Ascending aorta (tissue), 2 donors: Measurements from ENCODE around the gene ORAI1. TPM values are rescaled to one million over a fixed set of nuclear protein-coding genes. Genes with fewer than 3 reads are reported as not detected.
"Not testable (repeated sequence)": the region's sequence is repeated elsewhere in the genome, so short reads cannot be mapped to it uniquely, and the experiment has no call there.

Source experiments
- DNase-seq, 2 donors: peaks; one replicate each; pipeline ENCODE4 v3.0.0-alpha.2; 2019; ENCODE audit warnings: low spot score in 2 of 2
- H3K27ac ChIP-seq, 2 donors: fragments of 200-600 bp; sonication (generic); one replicate each; pipeline ENCODE4 v1.5.1; 2016 to 2017; ENCODE audit warnings: mild to moderate bottlenecking in 1 of 2
- H3K27me3 ChIP-seq: fragments of 200-600 bp; sonication (generic); one replicate; pipeline ENCODE4 v1.5.1; 2017
- H3K36me3 ChIP-seq, 2 donors: fragments of 200-600 bp; sonication (generic); one replicate each; pipeline ENCODE4 v1.5.1; 2016
- H3K4me1 ChIP-seq, 2 donors: fragments of 200-600 bp; sonication (generic); one replicate each; pipeline ENCODE4 v1.5.1; 2016 to 2017; ENCODE audit warnings: mild to moderate bottlenecking in 1 of 2
- H3K4me3 ChIP-seq, 2 donors: fragments of 200-600 bp; sonication (generic); one replicate each; pipeline ENCODE4 v1.5.1; 2016 to 2017; ENCODE audit warnings: mild to moderate bottlenecking in 1 of 2
- H3K9me3 ChIP-seq, 2 donors: fragments of 200-600 bp; sonication (generic); one replicate each; pipeline ENCODE4 v1.5.1; 2016
- intact Hi-C: fragments of 100-400 bp; cut with DNase I; formaldehyde crosslinking; loops from one replicate; pipeline ENCODE4 v1.15.1; 2023
- total RNA-seq: library from RNA; depleted of rRNA; stranded (reverse); fragments of >200 nt; gene quantifications from one replicate; pipeline ENCODE4 v1.1.0, GENCODE V29; 2016
- TF ChIP-seq, protein P1 (sequence below), 3 experiments: fragments of 200-600 bp in 2 of 3; fragments of 450-650 bp in 1 of 3; sonication (generic) in 2 of 3; IDR thresholded peaks; one replicate each; pipeline ENCODE4 v1.5.1; 2016 to 2019; ENCODE audit warnings: antibody characterized with exemption in 3 of 3, mild to moderate bottlenecking in 1 of 3, moderate library complexity in 1 of 3

Gene ORAI1
- total RNA-seq, 1 donor from 2014 or later: 24.6 TPM

DNA sequence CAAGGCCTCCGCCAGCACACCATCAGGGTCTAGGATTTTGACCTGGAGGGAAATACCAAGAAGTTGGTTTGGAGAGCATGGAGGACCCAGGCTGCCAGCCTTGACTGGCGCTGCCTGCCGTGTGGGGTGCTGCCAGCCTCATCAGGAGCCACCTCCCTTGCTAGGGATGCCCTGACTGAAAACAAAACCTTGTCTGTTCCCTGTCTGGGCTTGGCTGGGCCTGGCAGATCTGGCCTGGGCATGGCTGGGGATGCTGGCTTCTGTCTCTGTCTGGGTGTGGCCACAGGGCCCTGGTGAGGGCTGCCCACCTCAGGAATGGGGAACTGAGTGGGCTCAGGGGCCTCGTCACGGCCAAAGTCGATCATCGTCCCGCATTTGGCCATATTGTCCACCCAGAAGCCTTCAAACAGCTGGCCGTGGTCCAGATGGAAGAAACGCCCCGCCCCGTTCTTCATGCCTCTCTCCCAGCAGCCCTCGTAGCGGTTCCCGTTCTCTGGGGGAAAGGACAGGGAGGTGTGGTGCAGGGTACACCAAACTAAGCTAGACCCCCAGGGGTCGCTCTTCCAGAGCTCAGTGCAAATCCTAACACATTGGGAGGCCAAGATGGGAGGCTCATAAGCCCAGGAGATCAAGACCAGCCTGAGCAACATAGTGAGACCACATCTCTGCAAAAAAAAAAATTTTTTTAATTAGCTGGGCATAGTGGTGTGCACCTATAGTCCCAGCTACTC, 26.6 kb downstream of the ORAI1 start:
- no peaks in the 10 kb centered on the region for H3K27me3 ChIP-seq
- H3K9me3 ChIP-seq: no peaks in the 10 kb centered on the region
- H3K36me3 ChIP-seq: no peaks in the 10 kb centered on the region
- no peak overlapping the region for H3K27ac ChIP-seq
- no peak for DNase-seq
- intact Hi-C loops: no loop called here
- TF ChIP-seq, protein P1, sequence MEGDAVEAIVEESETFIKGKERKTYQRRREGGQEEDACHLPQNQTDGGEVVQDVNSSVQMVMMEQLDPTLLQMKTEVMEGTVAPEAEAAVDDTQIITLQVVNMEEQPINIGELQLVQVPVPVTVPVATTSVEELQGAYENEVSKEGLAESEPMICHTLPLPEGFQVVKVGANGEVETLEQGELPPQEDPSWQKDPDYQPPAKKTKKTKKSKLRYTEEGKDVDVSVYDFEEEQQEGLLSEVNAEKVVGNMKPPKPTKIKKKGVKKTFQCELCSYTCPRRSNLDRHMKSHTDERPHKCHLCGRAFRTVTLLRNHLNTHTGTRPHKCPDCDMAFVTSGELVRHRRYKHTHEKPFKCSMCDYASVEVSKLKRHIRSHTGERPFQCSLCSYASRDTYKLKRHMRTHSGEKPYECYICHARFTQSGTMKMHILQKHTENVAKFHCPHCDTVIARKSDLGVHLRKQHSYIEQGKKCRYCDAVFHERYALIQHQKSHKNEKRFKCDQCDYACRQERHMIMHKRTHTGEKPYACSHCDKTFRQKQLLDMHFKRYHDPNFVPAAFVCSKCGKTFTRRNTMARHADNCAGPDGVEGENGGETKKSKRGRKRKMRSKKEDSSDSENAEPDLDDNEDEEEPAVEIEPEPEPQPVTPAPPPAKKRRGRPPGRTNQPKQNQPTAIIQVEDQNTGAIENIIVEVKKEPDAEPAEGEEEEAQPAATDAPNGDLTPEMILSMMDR (IDR thresholded peaks at IDR 0.05): no peak
- H3K4me3 ChIP-seq: no peak overlapping the region
- no peaks in the 10 kb centered on the region for H3K4me1 ChIP-seq

DNA sequence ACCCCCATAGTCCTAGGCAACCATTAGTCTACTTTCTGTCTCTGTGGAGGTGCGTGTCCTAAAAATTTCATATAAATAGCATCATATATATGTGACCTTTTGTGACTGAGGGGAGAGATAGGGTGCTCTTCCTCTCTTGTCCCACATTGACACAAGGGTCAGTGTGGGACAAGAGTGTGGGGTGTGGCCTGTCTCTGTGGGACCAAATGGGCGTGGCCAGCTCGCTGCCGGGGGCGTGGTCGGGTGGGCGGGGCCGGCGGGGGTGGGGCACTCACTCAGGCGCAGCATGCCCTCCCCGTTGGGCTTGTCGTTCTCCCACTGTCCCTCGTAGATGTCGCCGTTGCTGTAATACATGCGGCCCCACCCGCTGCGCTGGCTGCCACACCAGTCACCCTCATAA, 27.7 kb downstream of the ORAI1 start:
- H3K36me3 ChIP-seq: no peaks in the 10 kb centered on the region
- intact Hi-C loops: no loop called here
- DNase-seq: no peak
- no peaks in the 10 kb centered on the region for H3K9me3 ChIP-seq
- no peak overlapping the region for H3K27ac ChIP-seq
- H3K4me3 ChIP-seq: no peak overlapping the region
- no peaks in the 10 kb centered on the region for H3K27me3 ChIP-seq
- H3K4me1 ChIP-seq: no peaks in the 10 kb centered on the region
- TF ChIP-seq, protein P1 (IDR thresholded peaks at IDR 0.05): no peak

DNA sequence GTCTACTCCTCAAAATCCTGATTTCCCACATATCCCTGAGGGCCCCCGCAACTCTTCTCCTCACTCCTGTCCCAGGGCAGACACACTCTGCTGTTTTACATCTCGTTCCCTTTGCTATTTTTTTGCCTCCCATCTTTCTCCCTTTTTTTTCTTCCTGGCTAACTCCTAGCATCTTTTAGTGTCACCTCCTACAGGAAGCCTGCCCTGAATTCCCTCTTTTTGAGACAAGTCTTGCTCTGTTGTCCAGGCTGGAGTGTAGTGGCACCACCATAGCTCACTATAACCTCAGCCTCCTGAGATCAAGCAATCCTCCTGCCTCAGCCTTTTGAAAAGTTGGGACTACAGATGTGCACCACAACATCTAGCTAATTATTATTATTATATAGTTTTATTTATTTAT, 29.8 kb downstream of the ORAI1 start:
- TF ChIP-seq, protein P1 (IDR thresholded peaks at IDR 0.05): no peak
- H3K9me3 ChIP-seq: no peaks in the 10 kb centered on the region
- no peak for DNase-seq
- H3K4me1 ChIP-seq: no peaks in the 10 kb centered on the region
- intact Hi-C loops: no loop called here
- H3K27ac ChIP-seq: no peak overlapping the region
- no peaks in the 10 kb centered on the region for H3K27me3 ChIP-seq
- H3K36me3 ChIP-seq: no peaks in the 10 kb centered on the region
- H3K4me3 ChIP-seq: no peak overlapping the region

DNA sequence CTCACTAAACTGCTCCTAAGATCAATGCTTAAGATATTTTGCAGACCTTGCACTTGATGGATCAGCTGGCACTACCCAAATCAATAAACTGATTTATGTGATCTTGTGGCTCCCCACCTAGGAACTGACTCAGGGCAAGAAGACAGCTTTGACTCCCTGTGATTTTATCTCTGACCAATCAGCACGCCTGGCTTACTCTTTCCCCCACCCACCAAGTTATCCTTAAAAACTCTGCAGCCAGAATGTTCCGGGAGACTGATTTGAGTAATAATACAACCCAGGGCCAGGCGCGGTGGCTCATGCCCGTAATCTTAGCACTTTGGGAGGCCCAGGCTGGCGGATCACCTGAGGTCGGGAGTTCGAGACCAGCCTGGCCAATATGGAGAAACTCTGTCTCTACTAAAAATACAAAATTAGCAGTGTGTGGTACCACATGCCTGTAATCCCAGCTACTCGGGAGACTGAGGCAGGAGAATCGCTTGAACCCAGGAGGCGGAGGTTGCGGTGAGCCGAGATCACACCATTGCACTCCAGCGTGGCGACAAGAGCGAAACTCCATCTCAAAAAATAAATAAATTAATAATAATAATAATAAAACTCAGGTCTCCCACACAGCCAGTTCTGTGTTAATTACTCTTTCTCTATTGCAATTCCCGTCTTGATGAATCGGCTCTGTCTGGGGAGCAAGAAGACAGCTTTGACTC, 31.1 kb downstream of the ORAI1 start:
- Histone ChIP-seq H3K36me3 (no peaks in the 10 kb centered on the region), H3K4me1 (no peaks in the 10 kb centered on the region), H3K27me3 (no peaks in the 10 kb centered on the region), H3K4me3 (no peak overlapping the region), H3K27ac (no peak overlapping the region), H3K9me3 (no peaks in the 10 kb centered on the region)
- no peak for DNase-seq
- TF ChIP-seq, protein P1 (IDR thresholded peaks at IDR 0.05): no peak
- intact Hi-C loops: no loop called here

DNA sequence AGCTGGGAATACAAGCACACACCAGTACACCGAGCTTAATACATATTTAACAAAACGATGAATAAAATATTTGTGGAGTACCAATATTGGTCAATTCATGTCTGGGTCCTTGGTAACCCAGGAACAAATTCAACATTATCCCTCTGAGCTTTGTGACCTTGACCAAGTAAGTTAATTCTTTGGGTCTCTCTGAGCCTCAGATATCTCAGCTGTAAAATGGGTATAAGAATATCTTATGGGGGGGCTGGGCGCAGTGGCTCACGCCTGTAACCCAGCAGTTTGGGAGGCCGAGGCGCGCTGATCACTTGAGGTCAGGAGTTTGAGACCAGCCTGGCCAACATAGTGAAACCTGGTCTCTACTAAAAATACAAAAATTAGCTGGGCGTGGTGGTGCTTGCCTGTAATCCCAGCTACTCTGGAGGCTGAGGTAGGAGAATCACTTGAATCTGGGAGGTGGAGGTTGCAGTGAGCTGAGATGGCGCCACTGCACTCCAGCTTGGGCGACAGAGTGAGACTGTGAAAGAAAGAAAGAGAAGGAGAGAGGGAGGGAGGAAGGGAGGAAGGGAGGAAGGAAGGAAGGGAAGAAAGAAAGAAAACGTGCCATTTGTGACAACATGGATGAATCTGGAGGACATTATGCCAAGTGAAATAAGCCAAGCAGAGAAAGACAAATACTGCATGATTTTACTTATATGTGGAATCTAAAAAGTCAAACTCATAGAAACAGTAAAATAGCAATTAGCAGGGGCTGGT, 35.2 kb downstream of the ORAI1 start:
- intact Hi-C loops, DNase-seq, H3K4me3 ChIP-seq, H3K27me3 ChIP-seq, H3K4me1 ChIP-seq, H3K9me3 ChIP-seq, H3K27ac ChIP-seq, H3K36me3 ChIP-seq: not testable (repeated sequence)

DNA sequence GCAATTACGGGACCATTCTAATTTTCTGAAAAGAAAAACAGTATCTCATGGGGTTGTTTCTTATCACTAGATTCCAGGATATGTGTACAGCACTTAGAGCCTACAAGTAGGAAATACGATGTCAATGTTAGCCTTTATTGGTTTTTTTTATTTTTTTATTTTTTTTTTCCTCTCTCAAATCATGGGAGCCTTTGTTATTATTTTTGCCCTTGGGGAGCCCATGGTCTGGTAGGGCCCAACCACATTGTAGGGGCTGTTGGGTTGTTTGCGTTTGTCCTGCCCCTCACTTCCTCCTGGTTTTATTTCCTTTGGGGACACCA, 37.2 kb downstream of the ORAI1 start:
- Histone ChIP-seq H3K4me1 (no peaks in the 10 kb centered on the region), H3K27me3 (no peaks in the 10 kb centered on the region), H3K27ac (no peak overlapping the region), H3K36me3 (no peaks in the 10 kb centered on the region), H3K9me3 (no peaks in the 10 kb centered on the region), H3K4me3 (no peak overlapping the region)
- TF ChIP-seq, protein P1 (IDR thresholded peaks at IDR 0.05): no peak
- DNase-seq: no peak
- intact Hi-C loops: no loop called here

DNA sequence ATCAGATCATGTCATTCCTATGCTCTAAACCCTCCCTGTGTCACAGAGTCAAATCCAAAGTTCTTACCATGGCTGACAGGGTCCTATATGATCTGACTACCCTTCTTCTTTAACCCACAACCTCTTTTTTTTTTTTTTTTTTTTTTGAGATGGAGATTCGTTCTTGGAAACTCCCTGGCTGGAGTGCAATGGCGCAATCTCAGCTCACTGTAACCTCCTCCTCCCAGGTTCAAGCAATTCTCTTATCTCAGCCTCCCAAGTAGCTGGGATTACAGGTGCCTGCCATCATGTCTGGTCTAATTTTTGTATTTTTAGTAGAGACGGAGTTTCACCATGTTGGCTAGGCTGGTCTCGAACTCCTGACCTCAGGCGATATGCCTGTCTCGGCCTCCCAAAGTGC, 40.5 kb downstream of the ORAI1 start:
- intact Hi-C loops: not testable (repeated sequence)

More for the DNA sequence above, 40.5 kb downstream of the ORAI1 start:
- H3K4me1 ChIP-seq, H3K27me3 ChIP-seq, H3K36me3 ChIP-seq, H3K27ac ChIP-seq, H3K9me3 ChIP-seq, DNase-seq, H3K4me3 ChIP-seq: not testable (repeated sequence)
